H1 (cell line): ENCODE data around the gene PAX5. TPM values are rescaled to one million over a fixed set of nuclear protein-coding genes. Genes with fewer than 3 reads are reported as not detected.

Experiments
- CTCF ChIA-PET: fragments of 300-600 bp; sonication (Branson Sonifier 250); formaldehyde crosslinking; loops from one replicate; lab custom pipeline; 2021; ENCODE audit not compliant: partially characterized antibody; lab: Charles Lee
- POLR2A ChIA-PET: fragments of 300-600 bp; sonication (Branson Sonifier 250); formaldehyde crosslinking; loops from one replicate; lab custom pipeline; 2021; ENCODE audit warnings: inconsistent platforms; ENCODE audit not compliant: partially characterized antibody; lab: Charles Lee
- DNase-seq, 2 experiments: peaks; one replicate each; pipeline versions ENCODE4 v3.0.0 to v3.0.0-alpha.2; 2010 to 2022; ENCODE audit warnings: low spot score in 2 of 2, low read depth in 1 of 2, mixed read lengths in 1 of 2
- FAIRE-seq: peaks from 2 replicates; lab custom pipeline; 2011; peaks lifted over from hg19 to GRCh38; lab: Jason Lieb, UNC
- H2AFZ ChIP-seq: 2 replicates; pipeline ENCODE4 v1.8.1; 2012; ENCODE audit warnings: low read length, inconsistent platforms
- H2AK5ac ChIP-seq: 2 replicates; pipeline ENCODE4 v1.6.1; 2013; ENCODE audit warnings: low read depth, low read length
- H2BK120ac ChIP-seq: replicated peaks from 2 replicates; pipeline ENCODE3; 2013; ENCODE audit warnings: low read depth, low read length, inconsistent platforms
- H2BK12ac ChIP-seq: 2 replicates; pipeline ENCODE4 v1.6.1; 2013; ENCODE audit warnings: low read depth, low read length
- H2BK15ac ChIP-seq: 2 replicates; pipeline ENCODE4 v1.6.1; 2013; ENCODE audit warnings: low read length
- H2BK20ac ChIP-seq: 2 replicates; pipeline ENCODE4 v1.6.1; 2013; ENCODE audit warnings: low read length
- H2BK5ac ChIP-seq: 2 replicates; pipeline ENCODE4 v1.6.1; 2013; ENCODE audit warnings: low read depth, low read length
- H3K14ac ChIP-seq: 2 replicates; pipeline ENCODE4 v1.6.1; 2013; ENCODE audit warnings: inconsistent platforms; ENCODE audit not compliant: insufficient read length
- H3K18ac ChIP-seq: 2 replicates; pipeline ENCODE4 v1.6.1; 2013; ENCODE audit warnings: low read length; ENCODE audit errors: extremely low read depth
- H3K23ac ChIP-seq: 2 replicates; pipeline ENCODE4 v1.6.1; 2013; ENCODE audit warnings: inconsistent platforms; ENCODE audit not compliant: insufficient read length
- H3K23me2 ChIP-seq: 2 replicates; pipeline ENCODE4 v1.6.1; 2013; ENCODE audit warnings: low read depth, low read length
- H3K27ac ChIP-seq: 2 replicates; pipeline ENCODE4 v1.6.1; 2011; ENCODE audit warnings: low read depth, low read length, inconsistent platforms
- H3K27me3 ChIP-seq, 4 experiments: replicated peaks in 1 of 4; 1 replicate in 1 of 4; 2 replicates in 3 of 4; pipeline versions ENCODE4 v1.6.1 to v1.8.1; 2011 to 2013; ENCODE audit warnings: low read length in 3 of 4, mild to moderate bottlenecking in 3 of 4, inconsistent platforms in 2 of 4, mixed read lengths in 2 of 4, moderate library complexity in 1 of 4; ENCODE audit not compliant: control insufficient read depth in 3 of 4, insufficient read depth in 3 of 4; ENCODE audit errors: extremely low read depth in 1 of 4
- H3K36me3 ChIP-seq, 4 experiments: 2 replicates each; pipeline versions ENCODE4 v1.6.1 to v1.8.1; 2011 to 2013; ENCODE audit warnings: mild to moderate bottlenecking in 4 of 4, low read length in 3 of 4, moderate library complexity in 2 of 4, control low read depth in 1 of 4, inconsistent platforms in 1 of 4; ENCODE audit not compliant: insufficient read depth in 4 of 4, control insufficient read depth in 2 of 4
- H3K4ac ChIP-seq: replicated peaks from 2 replicates; pipeline ENCODE3; 2013; ENCODE audit warnings: low read length, low read depth, mixed read lengths, inconsistent platforms; ENCODE audit not compliant: insufficient read length
- H3K4me1 ChIP-seq, 4 experiments: replicated peaks in 1 of 4; 1 replicate in 1 of 4; 2 replicates in 3 of 4; pipeline versions ENCODE4 v1.6.1 to v1.8.1; 2011 to 2013; ENCODE audit warnings: low read length in 3 of 4, inconsistent platforms in 2 of 4, mixed read lengths in 1 of 4; ENCODE audit not compliant: insufficient read depth in 4 of 4, control insufficient read depth in 3 of 4
- H3K4me2 ChIP-seq, 2 experiments: 2 replicates each; pipeline versions ENCODE4 v1.6.1 to v1.8.1; 2011 to 2013; ENCODE audit warnings: low read depth in 2 of 2, low read length in 2 of 2, control low read depth in 1 of 2, inconsistent platforms in 1 of 2, mild to moderate bottlenecking in 1 of 2; ENCODE audit not compliant: insufficient read depth in 1 of 2
- H3K4me3 ChIP-seq, 4 experiments: fragments of 200-600, 300-600 bp in 1 of 4; sonication (generic), shearing (Covaris generic), sonication (Bioruptor Twin) in 1 of 4; 2 replicates each; pipeline versions ENCODE4 v1.5.1 to v1.8.1; 2011 to 2016; ENCODE audit warnings: low read length in 4 of 4, low read depth in 3 of 4, control low read depth in 2 of 4, inconsistent platforms in 2 of 4, mild to moderate bottlenecking in 2 of 4, mixed read lengths in 1 of 4, moderate library complexity in 1 of 4; ENCODE audit not compliant: insufficient read depth in 2 of 4; ENCODE audit errors: extremely low read depth in 1 of 4
- H3K56ac ChIP-seq: replicated peaks from 2 replicates; pipeline ENCODE3; 2013; ENCODE audit warnings: low read depth, mild to moderate bottlenecking, mixed read lengths, low read length, inconsistent platforms; ENCODE audit not compliant: insufficient read length
- H3K79me1 ChIP-seq: 2 replicates; pipeline ENCODE4 v1.6.1; 2013; ENCODE audit warnings: low read depth, low read length, control low read depth
- H3K79me2 ChIP-seq, 2 experiments: 2 replicates each; pipeline versions ENCODE4 v1.6.1 to v1.8.1; 2012 to 2013; ENCODE audit warnings: low read length in 2 of 2, mild to moderate bottlenecking in 2 of 2, inconsistent platforms in 1 of 2; ENCODE audit not compliant: insufficient read depth in 2 of 2, control insufficient read depth in 1 of 2
- H3K9ac ChIP-seq, 4 experiments: replicated peaks in 1 of 4; 1 replicate in 1 of 4; 2 replicates in 3 of 4; pipeline versions ENCODE4 v1.6.1 to v1.8.1; 2011 to 2013; ENCODE audit warnings: low read depth in 3 of 4, low read length in 3 of 4, control low read depth in 2 of 4, mild to moderate bottlenecking in 2 of 4, moderate library complexity in 2 of 4, inconsistent platforms in 1 of 4; ENCODE audit errors: extremely low read depth in 1 of 4
- H3K9me3 ChIP-seq, 2 experiments: 2 replicates each; pipeline versions ENCODE4 v1.6.1 to v1.8.1; 2012 to 2013; ENCODE audit warnings: mild to moderate bottlenecking in 2 of 2, moderate library complexity in 2 of 2, control low read depth in 1 of 2, inconsistent platforms in 1 of 2, low read depth in 1 of 2, low read length in 1 of 2, mixed read lengths in 1 of 2; ENCODE audit not compliant: insufficient read depth in 2 of 2
- H4K20me1 ChIP-seq, 2 experiments: replicated peaks in 1 of 2; 2 replicates each; pipeline versions ENCODE3 to v1.8.1; 2011 to 2013; ENCODE audit warnings: inconsistent platforms in 2 of 2, low read length in 2 of 2, mild to moderate bottlenecking in 1 of 2; ENCODE audit not compliant: insufficient read depth in 2 of 2, control insufficient read depth in 1 of 2
- H4K5ac ChIP-seq: 2 replicates; pipeline ENCODE4 v1.6.1; 2013; ENCODE audit warnings: low read length, low read depth, mixed read lengths, inconsistent platforms; ENCODE audit not compliant: insufficient read length
- H4K8ac ChIP-seq: 2 replicates; pipeline ENCODE4 v1.8.0; 2013; ENCODE audit warnings: mild to moderate bottlenecking, moderate library complexity, low read length, inconsistent platforms; ENCODE audit not compliant: insufficient read depth; ENCODE audit errors: extremely low read depth
- H4K91ac ChIP-seq: replicated peaks from 2 replicates; pipeline ENCODE3; 2013; ENCODE audit warnings: low read length, mixed read lengths, inconsistent platforms; ENCODE audit not compliant: insufficient read length
- EGR1 ChIP-seq: IDR thresholded peaks from 2 replicates; pipeline ENCODE4 v1.6.1; 2011; ENCODE audit warnings: low read depth, low read length, borderline replicate concordance
- HDAC6 ChIP-seq: IDR thresholded peaks from one replicate; pipeline ENCODE4 v1.7.1; 2012; ENCODE audit warnings: low read depth, mild to moderate bottlenecking, inconsistent platforms, low read length, moderate library complexity
- KDM5A ChIP-seq: fragments of 200-600 bp; IDR thresholded peaks from 2 replicates; pipeline ENCODE4 v1.7.1; 2012; ENCODE audit warnings: mild to moderate bottlenecking, low read length, inconsistent platforms, mixed read lengths
- MAFK ChIP-seq: IDR thresholded peaks from 2 replicates; pipeline ENCODE4 v1.6.1; 2012; ENCODE audit warnings: low read depth, mild to moderate bottlenecking, improper control_type of control experiment, low read length
- WGBS, 2 experiments: shearing (Covaris generic) in 1 of 2; methylation state at CpG; one replicate each; pipeline versions ENCODE4 v1.1.6 to v1.1.7; 2013 to 2015; ENCODE audit warnings: low lambda C conversion rate in 2 of 2, mixed read lengths in 2 of 2, inconsistent platforms in 1 of 2, low coverage in 1 of 2, missing lambda C conversion rate in 1 of 2; ENCODE audit not compliant: insufficient replicate concordance in 2 of 2, insufficient coverage in 1 of 2, insufficient read length in 1 of 2; ENCODE audit errors: extremely low coverage in 1 of 2, missing lambda C conversion rate in 1 of 2; 5-methylcytosine and 5-hydroxymethylcytosine counted together
- polyA plus RNA-seq, 7 experiments: library from polyadenylated mRNA; depleted of rRNA in 3 of 7; stranded (reverse) in 5 of 7; unstranded in 2 of 7; fragments of >200 nt in 5 of 7; fragments of 200-250 nt in 2 of 7; gene quantifications; 1 replicate in 5 of 7; 2 replicates in 1 of 7; 4 replicates in 1 of 7; pipeline versions ENCODE4 v1.2.1 to v1.2.3, GENCODE V29; 2011 to 2013; ENCODE audit warnings: missing spikeins in 2 of 7, mixed read lengths in 2 of 7
- total RNA-seq: library from RNA; stranded (reverse); fragmentation: NEBNext Ultra II Directional; extraction: Animal tissue kit (Norgen Biotek cat#: 25700); gene quantifications from 2 replicates; pipeline ENCODE4 v1.2.1, GENCODE V29; 2021

Gene PAX5
- total and polyA plus RNA-seq, 2 of the 8 experiments (the other 6 are each of a cell fraction or from before 2014, with no cell fraction given): 0.29 to 0.43 TPM

DNA sequence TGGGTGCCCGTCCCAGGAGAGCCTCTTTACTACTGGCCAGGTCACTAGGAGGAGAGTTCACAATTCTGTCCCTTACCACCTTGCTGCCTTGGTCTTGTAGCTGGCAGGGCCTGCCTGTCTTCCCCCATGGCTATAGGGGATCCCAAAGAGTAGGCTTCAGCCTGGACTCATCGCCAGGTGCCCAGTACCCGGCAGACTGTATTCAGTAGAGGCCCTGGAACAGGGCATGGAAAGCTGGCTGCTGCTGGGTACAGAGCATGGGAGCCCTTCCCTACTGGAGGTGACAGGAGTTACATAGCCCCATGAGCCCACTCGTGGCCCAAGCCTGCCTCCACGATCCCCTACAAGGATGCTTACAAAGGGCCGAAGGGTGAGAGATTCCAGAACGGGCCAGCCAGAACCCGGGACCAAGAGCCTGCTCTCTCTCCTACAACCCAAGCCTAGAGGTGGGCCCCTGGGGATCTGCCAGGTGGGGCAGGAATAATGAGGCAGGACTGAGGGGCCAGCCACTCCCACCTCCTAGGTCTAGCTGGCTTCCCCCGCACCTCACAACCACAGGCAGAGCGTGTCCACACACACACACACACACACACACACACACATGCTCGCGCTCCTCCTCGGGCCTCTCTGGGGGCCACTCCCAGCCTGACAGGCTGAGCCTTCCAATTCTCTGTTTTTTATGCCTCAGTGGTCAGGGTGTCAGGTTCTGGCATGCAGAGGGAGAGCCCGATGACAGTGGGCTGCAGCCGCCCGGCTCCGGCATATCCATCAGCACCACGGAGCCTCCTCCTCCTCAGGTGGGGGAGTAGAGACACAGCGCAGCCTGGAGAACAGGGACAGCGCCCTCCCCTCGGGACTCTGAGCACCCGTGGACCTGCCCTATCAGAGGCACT lies 186.0 kb downstream of the PAX5 start:
- FAIRE-seq (no peak), DNase-seq (no peak)
- Histone ChIP-seq H3K4me3 (no peak overlapping the region), H4K5ac (no peak overlapping the region), H3K14ac (no peak overlapping the region), H3K4ac (no peak overlapping the region), H3K79me2 (no peaks in the 10 kb centered on the region), H3K9ac (no peak overlapping the region), H3K23me2 (no peaks in the 10 kb centered on the region; the same call in 1 of the 2 replicates), H4K91ac (no peak overlapping the region), H3K56ac (no peak overlapping the region), H3K36me3 (no peaks in the 10 kb centered on the region), H3K18ac (no peak overlapping the region), H3K27me3 (no peaks in the 10 kb centered on the region), H2BK120ac (no peak overlapping the region), H3K23ac (no peak overlapping the region), H3K4me2 (no peak overlapping the region), H3K4me1 (peaks cover 0 to 5% (median under 1%) of the 10 kb centered on the region in 4 experiments; a peak in 3 of 7 replicates), H2BK12ac (no peak overlapping the region), H4K8ac (peak overlapping the region; percentile 52; the same call in 1 of the 2 replicates), H2AFZ (no peak overlapping the region), H3K9me3 (no peaks in the 10 kb centered on the region), H2BK5ac (no peak overlapping the region), H2AK5ac (no peak overlapping the region), H3K27ac (no peak overlapping the region), H3K79me1 (no peaks in the 10 kb centered on the region), H4K20me1 (no peaks in the 10 kb centered on the region), H2BK20ac (no peak overlapping the region), H2BK15ac (no peak overlapping the region)
- CTCF ChIA-PET: interaction anchor here (0.6 to 13.8 kb wide), 10 partner anchors 10 to 143 kb away, joined by 3 to 148 read pairs (median 4); no protein-coding TSS in a partner anchor
- WGBS, 2 experiments: 70% methylated on average over 16 of the region's 22 CpGs; no CpG with 5 or more reads in 1 of the 2 experiments
- POLR2A ChIA-PET: interaction anchor here (0.7 kb wide), 1 partner anchor 1108 kb away, joined by 3 read pairs; no protein-coding TSS in a partner anchor
- TF ChIP-seq HDAC6: no peak
- TF ChIP-seq KDM5A: no peak
- TF ChIP-seq MAFK: no peak
- TF ChIP-seq EGR1: no peak
